SU-DHL-6 (cell line): Measurements from ENCODE around the gene ADARB2.

Experiments used
- H2AFZ ChIP-seq: fragments of 200-600 bp; sonication (generic); 2 replicates; pipeline ENCODE4 v1.6.1; 2014; ENCODE audit warnings: low read depth, mild to moderate bottlenecking, moderate library complexity, mixed read lengths, antibody characterized with exemption, low read length; ENCODE audit not compliant: severe bottlenecking
- H3F3A ChIP-seq: fragments of 200-600 bp; shearing (Covaris generic); 2 replicates; pipeline ENCODE4 v1.6.0; 2016; ENCODE audit warnings: antibody characterized with exemption, mild to moderate bottlenecking; ENCODE audit not compliant: insufficient read depth
- H3K27ac ChIP-seq: fragments of 200-600 bp; sonication (generic); 2 replicates; pipeline ENCODE4 v1.5.1; 2016; ENCODE audit warnings: low read depth, mild to moderate bottlenecking, low read length, moderate library complexity, mixed read lengths
- H3K27me3 ChIP-seq: fragments of 200-600 bp; sonication (generic), shearing (Covaris generic); 2 replicates; pipeline ENCODE4 v1.6.0; 2014; ENCODE audit warnings: mild to moderate bottlenecking, low read length
- H3K36me3 ChIP-seq: fragments of 200-600 bp; sonication (generic); 2 replicates; pipeline ENCODE4 v1.6.1; 2014; ENCODE audit warnings: mild to moderate bottlenecking, low read length, mixed read lengths
- H3K4me2 ChIP-seq: fragments of 300-600, 200-600 bp; shearing (Covaris generic), sonication (generic); 2 replicates; pipeline ENCODE4 v1.6.0; 2014; ENCODE audit warnings: low read length, low read depth, mild to moderate bottlenecking; ENCODE audit not compliant: poor library complexity, severe bottlenecking
- H3K4me3 ChIP-seq: fragments of 200-600 bp; sonication (generic); 2 replicates; pipeline ENCODE4 v1.5.1; 2014; ENCODE audit warnings: antibody characterized with exemption, low read length, mild to moderate bottlenecking, mixed read lengths; ENCODE audit not compliant: insufficient read depth, poor library complexity, severe bottlenecking
- H3K79me2 ChIP-seq: fragments of 200-600 bp; sonication (generic); 2 replicates; pipeline ENCODE4 v1.6.1; 2014; ENCODE audit warnings: mild to moderate bottlenecking, low read length, moderate library complexity; ENCODE audit not compliant: insufficient read depth
- H3K9ac ChIP-seq: fragments of 200-600 bp; sonication (generic); 2 replicates; pipeline ENCODE4 v1.7.0; 2014; ENCODE audit warnings: mild to moderate bottlenecking, low read length
- H3K9me2 ChIP-seq: fragments of 200-600 bp; sonication (generic); replicated peaks from 2 replicates; pipeline ENCODE4 v1.6.1; 2014; ENCODE audit warnings: low read length; ENCODE audit not compliant: insufficient read depth
- H3K9me3 ChIP-seq: fragments of 200-600 bp; sonication (generic); 2 replicates; pipeline ENCODE4 v1.6.1; 2014; ENCODE audit warnings: low read length, mixed read lengths; ENCODE audit not compliant: insufficient read depth
- H4K20me1 ChIP-seq: fragments of 200-600 bp; sonication (generic); 2 replicates; pipeline ENCODE4 v1.6.1; 2014; ENCODE audit warnings: low read depth, mild to moderate bottlenecking, antibody characterized with exemption, low read length, moderate library complexity, mixed read lengths
- CTCF ChIP-seq: fragments of 200-600 bp; sonication (generic); IDR thresholded peaks from one replicate; pipeline ENCODE4 v1.5.1; 2017; ENCODE audit warnings: antibody characterized with exemption, mild to moderate bottlenecking, low read length, moderate library complexity; ENCODE audit not compliant: insufficient read depth, poor library complexity, severe bottlenecking
- EZH2phosphoT487 ChIP-seq: fragments of 200-600 bp; sonication (generic), shearing (Covaris generic); conservative IDR thresholded peaks from 2 replicates; pipeline ENCODE4 v1.6.1; 2018; ENCODE audit warnings: mild to moderate bottlenecking, antibody characterized with exemption, low read length, moderate library complexity, mixed read lengths

ADARB2 gene

GRCh38 chr10:1272777-1273161, 464.6 kb downstream of the ADARB2 start:
- TF ChIP-seq EZH2phosphoT487 (no peak), CTCF (no peak)
- no peak overlapping the region for H3K27ac ChIP-seq

GRCh38 chr10:1272079-1272776, 465.1 kb downstream of the ADARB2 start:
- Histone ChIP-seq H3K27ac (no peak overlapping the region), H4K20me1 (no peaks in the 10 kb centered on the region), H3K9me2 (no peaks in the 10 kb centered on the region), H3K9me3 (no peaks in the 10 kb centered on the region), H2AFZ (no peak overlapping the region), H3K4me2 (no peak overlapping the region), H3K9ac (no peak overlapping the region), H3K79me2 (no peaks in the 10 kb centered on the region), H3K36me3 (no peaks in the 10 kb centered on the region), H3K4me3 (no peak overlapping the region), H3F3A (no peaks in the 10 kb centered on the region), H3K27me3 (no peaks in the 10 kb centered on the region)
- TF ChIP-seq CTCF (no peak), EZH2phosphoT487 (no peak)

More at GRCh38 chr10:1272777-1273161, 464.6 kb downstream of the ADARB2 start:
- no peaks in the 10 kb centered on the region for H3K36me3 ChIP-seq
- no peaks in the 10 kb centered on the region for H3K9me3 ChIP-seq
- no peak overlapping the region for H3K4me2 ChIP-seq
- no peak overlapping the region for H2AFZ ChIP-seq
- no peaks in the 10 kb centered on the region for H3K9me2 ChIP-seq
- no peaks in the 10 kb centered on the region for H3K27me3 ChIP-seq
- H4K20me1 ChIP-seq, result no peaks in the 10 kb centered on the region
- no peaks in the 10 kb centered on the region for H3F3A ChIP-seq
- no peak overlapping the region for H3K4me3 ChIP-seq
- H3K79me2 ChIP-seq, result no peaks in the 10 kb centered on the region
- no peak overlapping the region for H3K9ac ChIP-seq

- no peak overlapping the region for H3K27ac ChIP-seq
- no peak overlapping the region for H3K9ac ChIP-seq
- no peaks in the 10 kb centered on the region for H3K36me3 ChIP-seq
- H3K4me3 ChIP-seq, result no peak overlapping the region
- no peaks in the 10 kb centered on the region for H4K20me1 ChIP-seq
- no peaks in the 10 kb centered on the region for H3K9me2 ChIP-seq
- TF ChIP-seq EZH2phosphoT487, result no peak
- TF ChIP-seq CTCF, result no peak
- H3K9me3 ChIP-seq, result no peaks in the 10 kb centered on the region
- H3K4me2 ChIP-seq, result no peak overlapping the region
- no peak overlapping the region for H2AFZ ChIP-seq
- no peaks in the 10 kb centered on the region for H3K27me3 ChIP-seq
- H3K79me2 ChIP-seq, result no peaks in the 10 kb centered on the region
- H3F3A ChIP-seq, result no peaks in the 10 kb centered on the region
Measured at GRCh38 chr10:1270906-1271305, 466.4 kb downstream of the ADARB2 start.
